Measurements from ENCODE around the gene OR52L1. TPM values are rescaled to one million over a fixed set of nuclear protein-coding genes. Genes with fewer than 3 reads are reported as not detected.

The OR52L1 gene
- total and polyA plus RNA-seq, 10 of the 15 experiments (the other 5 are each of a cell fraction or from before 2014, with no cell fraction given): not detected

GRCh38 chr11:6006395-6006794 lies 19.6 kb upstream of the OR52L1 start:
- Histone ChIP-seq H3K4me2 (ENCODE audit: control insufficient read depth, insufficient read depth) (no peak overlapping the region), H2AFZ (ENCODE audit: control insufficient read depth, low read depth, low read length) (no peak overlapping the region), H3K4me1 (ENCODE audit: control insufficient read depth, insufficient read depth, low read length) (no peaks in the 10 kb centered on the region), H3K4me3 (no peak overlapping the region), H3K9ac (ENCODE audit: control insufficient read depth, insufficient read depth, low read length) (no peak overlapping the region), H3K27ac (ENCODE audit: control insufficient read depth, insufficient read depth) (no peak overlapping the region), H3K27me3 (replicated peaks in 1 of 2; ENCODE audit: control insufficient read depth in 2 of 2, insufficient read depth in 2 of 2, low read length in 1 of 2) (no peaks in the 10 kb centered on the region), H4K20me1 (ENCODE audit: control insufficient read depth, insufficient read depth) (no peaks in the 10 kb centered on the region), H3K36me3 (ENCODE audit: control insufficient read depth in 2 of 2, insufficient read depth in 2 of 2, low read length in 1 of 2) (no peaks in the 10 kb centered on the region), H3K9me3 (replicated peaks; ENCODE audit: control insufficient read depth, insufficient read depth, low read length) (no peaks in the 10 kb centered on the region), H3K79me2 (ENCODE audit: control insufficient read depth, insufficient read depth, low read length) (no peaks in the 10 kb centered on the region)
- in situ Hi-C loops (cut with MboI): no loop called here
- no peak for FAIRE-seq
- no peak for ATAC-seq
- SMC1A ChIA-PET (ENCODE audit: uncharacterized antibody, unreplicated experiment): interaction anchor here (0.7 kb wide), 1 partner anchor 14 kb away, joined by 3 read pairs; no protein-coding TSS in a partner anchor
- CTCF ChIA-PET: no interaction called here
- BruUV-seq (replicated peaks): no TSS peak
- POLR2A ChIA-PET: no interaction called here
- DNase-seq (ENCODE audit: low read depth, low spot score): no peak
- RAD21 ChIA-PET (ENCODE audit: unreplicated experiment): no interaction called here
- intact Hi-C loops (cut with micrococcal nuclease; ENCODE audit: unreplicated experiment): no loop called here
- TF ChIP-seq SMC3 (IDR thresholded peaks at IDR 0.05; ENCODE audit: borderline replicate concordance, low read length): no peak
- TF ChIP-seq CBX3 (IDR thresholded peaks at IDR 0.05; ENCODE audit: borderline replicate concordance, low read depth): no peak
- no peak for TF ChIP-seq SPI1 (IDR thresholded peaks at IDR 0.05; ENCODE audit: borderline replicate concordance, insufficient read depth, low read depth, low read length)
- TF ChIP-seq GATAD2B (conservative IDR thresholded peaks at IDR 0.05; ENCODE audit: low read depth): no peak
- TF ChIP-seq MLLT1 (IDR thresholded peaks at IDR 0.05): no peak
- no peak for TF ChIP-seq PAX8 (IDR thresholded peaks at IDR 0.05)
- TF ChIP-seq CEBPZ (IDR thresholded peaks at IDR 0.05; ENCODE audit: low read depth, low read length): no peak
- TF ChIP-seq FOXK2 (IDR thresholded peaks at IDR 0.05): no peak
- no peak for TF ChIP-seq KLF5 (IDR thresholded peaks at IDR 0.05; ENCODE audit: partially characterized antibody)
- TF ChIP-seq GABPA (IDR thresholded peaks at IDR 0.05; ENCODE audit: low read depth): no peak
- TF ChIP-seq MEF2A (IDR thresholded peaks at IDR 0.05; ENCODE audit: insufficient read depth, low read depth, low read length): no peak
- TF ChIP-seq CUX1 (IDR thresholded peaks at IDR 0.05; ENCODE audit: insufficient replicate concordance, low read depth, low read length): no peak
- no peak for TF ChIP-seq BCL11A (IDR thresholded peaks at IDR 0.05; ENCODE audit: low read depth, low read length)
- no peak for TF ChIP-seq MTA3 (IDR thresholded peaks at IDR 0.05; ENCODE audit: borderline replicate concordance, low read length)
- no peak for TF ChIP-seq RCOR1 (conservative IDR thresholded peaks at IDR 0.05; ENCODE audit: low read depth, low read length)
- no peak for TF ChIP-seq DPF2 (IDR thresholded peaks at IDR 0.05)
- TF ChIP-seq MEF2B (IDR thresholded peaks at IDR 0.05; ENCODE audit: partially characterized antibody, poor library complexity, severe bottlenecking): no peak
